Measurements from ENCODE around the gene ELMO1. TPM values are rescaled to one million over a fixed set of nuclear protein-coding genes. Genes with fewer than 3 reads are reported as not detected.

The ELMO1 gene, protein sequence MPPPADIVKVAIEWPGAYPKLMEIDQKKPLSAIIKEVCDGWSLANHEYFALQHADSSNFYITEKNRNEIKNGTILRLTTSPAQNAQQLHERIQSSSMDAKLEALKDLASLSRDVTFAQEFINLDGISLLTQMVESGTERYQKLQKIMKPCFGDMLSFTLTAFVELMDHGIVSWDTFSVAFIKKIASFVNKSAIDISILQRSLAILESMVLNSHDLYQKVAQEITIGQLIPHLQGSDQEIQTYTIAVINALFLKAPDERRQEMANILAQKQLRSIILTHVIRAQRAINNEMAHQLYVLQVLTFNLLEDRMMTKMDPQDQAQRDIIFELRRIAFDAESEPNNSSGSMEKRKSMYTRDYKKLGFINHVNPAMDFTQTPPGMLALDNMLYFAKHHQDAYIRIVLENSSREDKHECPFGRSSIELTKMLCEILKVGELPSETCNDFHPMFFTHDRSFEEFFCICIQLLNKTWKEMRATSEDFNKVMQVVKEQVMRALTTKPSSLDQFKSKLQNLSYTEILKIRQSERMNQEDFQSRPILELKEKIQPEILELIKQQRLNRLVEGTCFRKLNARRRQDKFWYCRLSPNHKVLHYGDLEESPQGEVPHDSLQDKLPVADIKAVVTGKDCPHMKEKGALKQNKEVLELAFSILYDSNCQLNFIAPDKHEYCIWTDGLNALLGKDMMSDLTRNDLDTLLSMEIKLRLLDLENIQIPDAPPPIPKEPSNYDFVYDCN
- 2.8 to 4.0 TPM (median 3.0 TPM) in 5 replicates for total RNA-seq (2022; extraction: Qiagen RNA extraction)

DNA sequence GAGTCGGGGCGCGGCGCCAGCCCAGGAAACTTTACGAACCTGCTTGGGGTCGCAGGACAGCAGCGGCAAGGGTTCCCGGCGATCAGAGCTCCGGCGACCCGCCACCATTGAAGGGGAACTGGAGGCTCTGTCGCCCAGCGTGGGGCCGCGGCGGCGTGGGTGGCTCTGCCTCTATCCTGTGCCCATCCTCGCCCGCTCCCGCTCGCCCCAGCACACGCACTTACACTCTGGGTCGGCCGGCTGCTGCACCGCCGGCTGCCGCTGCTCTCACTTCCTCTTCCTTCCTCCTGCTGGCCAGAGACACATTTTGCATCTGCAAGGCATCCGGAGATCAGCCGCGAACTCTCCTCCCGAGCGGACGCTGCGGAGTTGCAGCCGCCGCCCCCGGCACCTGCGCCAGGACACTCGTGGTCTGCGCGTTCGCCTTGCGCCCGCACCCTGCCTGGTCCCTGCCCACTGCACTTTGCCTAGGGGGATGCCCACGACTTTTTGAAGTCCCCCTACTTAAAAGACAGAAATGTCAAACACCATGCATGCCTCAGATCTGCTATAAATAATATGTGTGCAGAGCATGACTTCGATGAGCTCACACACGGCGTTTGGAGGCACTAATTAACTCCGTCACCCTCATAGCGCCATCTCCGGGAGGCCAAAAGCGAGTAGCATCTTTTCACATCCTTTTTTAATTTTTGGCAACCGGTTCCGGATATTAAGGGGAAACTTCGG, at the start of gene ELMO1:
TSS of gene ELMO1 (minus strand) at position 229 of the 726 bp plus-strand sequence. CDS start 106,174 bp downstream, outside the sequence.

Other genes starting within 250 kb of the ELMO1 start
- not detected in 5 replicates for gene GPR141, start 234.9 kb upstream of the ELMO1 start, total RNA-seq (2022; extraction: Qiagen RNA extraction)